GM23338 (cell line): ENCODE data around the gene KRT1. TPM values are rescaled to one million over a fixed set of nuclear protein-coding genes. Genes with fewer than 3 reads are reported as not detected.

Experiments used
- ATAC-seq: fragments of 200-7000 bp; cut with Tn5 transposase; 3 replicates; pipeline ENCODE4 v1.9.1; 2020
- DNase-seq: peaks from one replicate; pipeline ENCODE4 v3.0.0-alpha.2; 2015; ENCODE audit warnings: low spot score
- H2AFZ ChIP-seq: fragments of 200-600 bp; sonication (generic); 2 replicates; pipeline ENCODE4 v1.8.0; 2016; ENCODE audit warnings: antibody characterized with exemption, mild to moderate bottlenecking, moderate library complexity
- H3F3A ChIP-seq: fragments of 200-600 bp; sonication (generic); replicated peaks from 2 replicates; pipeline ENCODE4 v1.8.0; 2017; ENCODE audit warnings: antibody characterized with exemption, mixed run types, low read depth
- H3K27ac ChIP-seq: fragments of 200-600 bp; sonication (generic); 2 replicates; pipeline ENCODE4 v1.6.1; 2016; ENCODE audit warnings: low read depth
- H3K27me3 ChIP-seq: fragments of 200-600 bp; sonication (generic); 2 replicates; pipeline ENCODE4 v1.8.0; 2016; ENCODE audit warnings: mild to moderate bottlenecking, mixed run types, moderate library complexity; ENCODE audit not compliant: insufficient read depth
- H3K36me3 ChIP-seq: fragments of 200-600 bp; sonication (generic); 2 replicates; pipeline ENCODE4 v1.8.0; 2016; ENCODE audit warnings: mild to moderate bottlenecking; ENCODE audit not compliant: insufficient read depth
- H3K4me1 ChIP-seq: fragments of 200-600 bp; sonication (generic); 2 replicates; pipeline ENCODE4 v1.8.0; 2016; ENCODE audit warnings: mild to moderate bottlenecking, moderate library complexity; ENCODE audit not compliant: insufficient read depth
- H3K4me2 ChIP-seq: fragments of 200-600 bp; sonication (generic); 2 replicates; pipeline ENCODE4 v1.7.1; 2017; ENCODE audit warnings: mixed run types
- H3K4me3 ChIP-seq: fragments of 200-600 bp; sonication (generic); 2 replicates; pipeline ENCODE4 v1.6.1; 2016; ENCODE audit warnings: mixed run types
- H3K79me2 ChIP-seq: fragments of 200-600 bp; sonication (generic); replicated peaks from 2 replicates; pipeline ENCODE4 v1.8.0; 2017; ENCODE audit warnings: mild to moderate bottlenecking; ENCODE audit not compliant: insufficient read depth
- H3K9me2 ChIP-seq: fragments of 200-600 bp; sonication (generic); 2 replicates; pipeline ENCODE4 v1.8.0; 2017; ENCODE audit not compliant: insufficient read depth
- H4K20me1 ChIP-seq: fragments of 200-600 bp; sonication (generic); replicated peaks from 2 replicates; pipeline ENCODE4 v1.8.0; 2017; ENCODE audit warnings: mild to moderate bottlenecking; ENCODE audit not compliant: insufficient read depth
- H3K27ac Mint-ChIP-seq: 2 replicates; pipeline ENCODE4 v1.8.0; 2020; ENCODE audit warnings: inconsistent platforms, mild to moderate bottlenecking, moderate library complexity, mixed read lengths
- H3K27me3 Mint-ChIP-seq: 3 replicates; pipeline ENCODE4 v1.8.0; 2022; ENCODE audit warnings: low read depth, mild to moderate bottlenecking, moderate library complexity, mixed read lengths, inconsistent platforms; ENCODE audit not compliant: insufficient read depth, poor library complexity
- H3K36me3 Mint-ChIP-seq: 3 replicates; pipeline ENCODE4 v1.8.0; 2021; ENCODE audit warnings: low read depth, mild to moderate bottlenecking, inconsistent platforms, moderate library complexity, mixed read lengths
- H3K4me1 Mint-ChIP-seq: 3 replicates; pipeline ENCODE4 v1.8.0; 2020; ENCODE audit warnings: mild to moderate bottlenecking, inconsistent platforms, mixed read lengths
- H3K4me3 Mint-ChIP-seq: 3 replicates; pipeline ENCODE4 v1.8.0; 2021; ENCODE audit warnings: moderate library complexity, mild to moderate bottlenecking, inconsistent platforms, mixed read lengths
- H3K9me3 Mint-ChIP-seq: 3 replicates; pipeline ENCODE4 v1.8.0; 2020; ENCODE audit warnings: moderate library complexity, mild to moderate bottlenecking, inconsistent platforms, mixed read lengths
- CREB1 ChIP-seq: fragments of 250-450 bp; sonication (Bioruptor Pico); IDR thresholded peaks from 2 replicates; pipeline ENCODE4 v1.5.0; 2020; ENCODE audit warnings: low read depth, mild to moderate bottlenecking, moderate library complexity
- EZH2 ChIP-seq: fragments of 200-600 bp; sonication (generic); IDR thresholded peaks from one replicate; pipeline ENCODE4 v1.8.0; 2017; ENCODE audit warnings: antibody characterized with exemption, mild to moderate bottlenecking, low read depth; ENCODE audit not compliant: unreplicated experiment
- EZH2phosphoT487 ChIP-seq: fragments of 200-600 bp; sonication (generic); IDR thresholded peaks from one replicate; pipeline ENCODE4 v1.8.1; 2018; ENCODE audit warnings: antibody characterized with exemption; ENCODE audit not compliant: unreplicated experiment
- JUNB ChIP-seq: IDR thresholded peaks from one replicate; pipeline ENCODE4 v1.6.1; 2016; ENCODE audit warnings: antibody characterized with exemption; ENCODE audit not compliant: unreplicated experiment
- NANOG ChIP-seq: IDR thresholded peaks from 2 replicates; pipeline ENCODE4 v1.6.1; 2016; ENCODE audit warnings: antibody characterized with exemption, borderline replicate concordance
- POLR2AphosphoS5 ChIP-seq: IDR thresholded peaks from 2 replicates; pipeline ENCODE4 v1.6.1; 2016; ENCODE audit warnings: antibody characterized with exemption, low read depth
- STAT1 ChIP-seq: IDR thresholded peaks from one replicate; pipeline ENCODE4 v1.6.1; 2016; ENCODE audit warnings: antibody characterized with exemption; ENCODE audit not compliant: unreplicated experiment
- ZNF114 ChIP-seq: fragments of 250-450 bp; sonication (Bioruptor Pico); IDR thresholded peaks from 2 replicates; pipeline ENCODE4 v1.5.0; 2020; ENCODE audit warnings: mild to moderate bottlenecking, moderate library complexity
- ZNF331 ChIP-seq: fragments of 250-450 bp; sonication (Bioruptor Pico); IDR thresholded peaks from 2 replicates; pipeline ENCODE4 v1.5.0; 2020; ENCODE audit warnings: low read depth, mild to moderate bottlenecking, moderate library complexity
- polyA plus RNA-seq: library from polyadenylated mRNA; unstranded; fragments of >200 nt; fragmentation: Nextera tagmentation; extraction: Ambion mirVana; gene quantifications from 2 replicates; pipeline ENCODE4 v1.2.1, GENCODE V29; 2016
- total RNA-seq: library from RNA; depleted of rRNA; stranded (reverse); fragments of >200 nt; shearing (Covaris generic); gene quantifications from 2 replicates; pipeline ENCODE4 v1.2.3, GENCODE V29; 2014
- TF ChIP-seq, protein P1 (sequence below): fragments of 250-450 bp; sonication (Bioruptor Pico); IDR thresholded peaks from 2 replicates; pipeline ENCODE4 v1.5.0; 2020; ENCODE audit warnings: mild to moderate bottlenecking, moderate library complexity
- TF ChIP-seq, protein P2 (sequence below): IDR thresholded peaks from one replicate; pipeline ENCODE4 v1.6.1; 2018; ENCODE audit warnings: antibody characterized with exemption; ENCODE audit not compliant: unreplicated experiment
- TF ChIP-seq, protein P3 (sequence below), 2 experiments: fragments of 200-600 bp in 1 of 2; sonication (generic) in 1 of 2; conservative IDR thresholded peaks; 2 replicates each; pipeline versions ENCODE4 v1.5.1 to v1.6.1; 2016 to 2017; ENCODE audit warnings: antibody characterized with exemption in 2 of 2, low read depth in 2 of 2, mild to moderate bottlenecking in 2 of 2, moderate library complexity in 1 of 2
- TF ChIP-seq, protein P4 (sequence below): IDR thresholded peaks from 2 replicates; pipeline ENCODE4 v1.6.1; 2016; ENCODE audit warnings: antibody characterized with exemption

Gene KRT1
- total and polyA plus RNA-seq, 2 experiments from 2014 or later: not detected

DNA sequence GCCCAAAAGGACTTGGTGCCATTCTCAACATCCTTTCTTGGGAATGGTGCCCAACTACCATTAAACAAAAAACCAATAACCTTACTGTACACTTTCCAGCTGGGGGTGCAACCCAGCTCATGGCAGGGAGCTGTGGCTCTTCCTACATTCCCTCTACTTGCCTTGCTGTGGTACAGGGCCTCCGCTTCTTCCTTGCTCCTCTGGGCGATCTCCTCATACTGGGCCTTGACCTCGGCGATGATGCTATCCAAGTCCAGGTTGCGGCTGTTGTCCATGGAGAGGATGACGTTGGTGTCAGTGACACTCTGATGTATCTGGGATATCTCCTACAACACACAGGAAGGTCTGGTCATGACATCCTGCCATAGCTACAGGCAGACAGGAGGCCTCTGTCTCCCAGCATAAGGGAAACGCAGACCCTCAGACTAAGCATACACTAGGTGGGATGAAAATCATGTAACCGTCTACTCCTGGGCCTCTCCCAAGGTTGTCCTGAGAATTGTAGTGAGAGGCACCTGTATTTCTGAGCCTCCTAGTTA, 32.1 kb downstream of the KRT1 start:
- Histone ChIP-seq H2AFZ (no peak overlapping the region), H3F3A (no peaks in the 10 kb centered on the region), H3K27me3 (no peaks in the 10 kb centered on the region), H3K79me2 (no peaks in the 10 kb centered on the region), H3K36me3 (no peaks in the 10 kb centered on the region), H3K9me2 (0 out of 2 replicates have a peak, but pooled peaks cover 4% of the 10 kb centered on the region), H3K4me2 (no peak overlapping the region), H3K27ac (no peak overlapping the region), H3K4me1 (no peaks in the 10 kb centered on the region), H3K4me3 (no peak overlapping the region), H4K20me1 (no peaks in the 10 kb centered on the region)
- ATAC-seq (no peak), DNase-seq (no peak)
- H3K9me3 Mint-ChIP-seq: peaks cover 10% of the 10 kb centered on the region; the same call in 2 of the 3 replicates
- H3K27ac Mint-ChIP-seq: no peak overlapping the region
- TF ChIP-seq STAT1 (no peak), ZNF114 (CRISPR knock-in tag) (no peak), POLR2AphosphoS5 (no peak), JUNB (no peak), ZNF331 (no peak), EZH2phosphoT487 (no peak), NANOG (no peak), EZH2 (no peak), CREB1 (CRISPR knock-in tag) (no peak)
- TF ChIP-seq, protein P1, sequence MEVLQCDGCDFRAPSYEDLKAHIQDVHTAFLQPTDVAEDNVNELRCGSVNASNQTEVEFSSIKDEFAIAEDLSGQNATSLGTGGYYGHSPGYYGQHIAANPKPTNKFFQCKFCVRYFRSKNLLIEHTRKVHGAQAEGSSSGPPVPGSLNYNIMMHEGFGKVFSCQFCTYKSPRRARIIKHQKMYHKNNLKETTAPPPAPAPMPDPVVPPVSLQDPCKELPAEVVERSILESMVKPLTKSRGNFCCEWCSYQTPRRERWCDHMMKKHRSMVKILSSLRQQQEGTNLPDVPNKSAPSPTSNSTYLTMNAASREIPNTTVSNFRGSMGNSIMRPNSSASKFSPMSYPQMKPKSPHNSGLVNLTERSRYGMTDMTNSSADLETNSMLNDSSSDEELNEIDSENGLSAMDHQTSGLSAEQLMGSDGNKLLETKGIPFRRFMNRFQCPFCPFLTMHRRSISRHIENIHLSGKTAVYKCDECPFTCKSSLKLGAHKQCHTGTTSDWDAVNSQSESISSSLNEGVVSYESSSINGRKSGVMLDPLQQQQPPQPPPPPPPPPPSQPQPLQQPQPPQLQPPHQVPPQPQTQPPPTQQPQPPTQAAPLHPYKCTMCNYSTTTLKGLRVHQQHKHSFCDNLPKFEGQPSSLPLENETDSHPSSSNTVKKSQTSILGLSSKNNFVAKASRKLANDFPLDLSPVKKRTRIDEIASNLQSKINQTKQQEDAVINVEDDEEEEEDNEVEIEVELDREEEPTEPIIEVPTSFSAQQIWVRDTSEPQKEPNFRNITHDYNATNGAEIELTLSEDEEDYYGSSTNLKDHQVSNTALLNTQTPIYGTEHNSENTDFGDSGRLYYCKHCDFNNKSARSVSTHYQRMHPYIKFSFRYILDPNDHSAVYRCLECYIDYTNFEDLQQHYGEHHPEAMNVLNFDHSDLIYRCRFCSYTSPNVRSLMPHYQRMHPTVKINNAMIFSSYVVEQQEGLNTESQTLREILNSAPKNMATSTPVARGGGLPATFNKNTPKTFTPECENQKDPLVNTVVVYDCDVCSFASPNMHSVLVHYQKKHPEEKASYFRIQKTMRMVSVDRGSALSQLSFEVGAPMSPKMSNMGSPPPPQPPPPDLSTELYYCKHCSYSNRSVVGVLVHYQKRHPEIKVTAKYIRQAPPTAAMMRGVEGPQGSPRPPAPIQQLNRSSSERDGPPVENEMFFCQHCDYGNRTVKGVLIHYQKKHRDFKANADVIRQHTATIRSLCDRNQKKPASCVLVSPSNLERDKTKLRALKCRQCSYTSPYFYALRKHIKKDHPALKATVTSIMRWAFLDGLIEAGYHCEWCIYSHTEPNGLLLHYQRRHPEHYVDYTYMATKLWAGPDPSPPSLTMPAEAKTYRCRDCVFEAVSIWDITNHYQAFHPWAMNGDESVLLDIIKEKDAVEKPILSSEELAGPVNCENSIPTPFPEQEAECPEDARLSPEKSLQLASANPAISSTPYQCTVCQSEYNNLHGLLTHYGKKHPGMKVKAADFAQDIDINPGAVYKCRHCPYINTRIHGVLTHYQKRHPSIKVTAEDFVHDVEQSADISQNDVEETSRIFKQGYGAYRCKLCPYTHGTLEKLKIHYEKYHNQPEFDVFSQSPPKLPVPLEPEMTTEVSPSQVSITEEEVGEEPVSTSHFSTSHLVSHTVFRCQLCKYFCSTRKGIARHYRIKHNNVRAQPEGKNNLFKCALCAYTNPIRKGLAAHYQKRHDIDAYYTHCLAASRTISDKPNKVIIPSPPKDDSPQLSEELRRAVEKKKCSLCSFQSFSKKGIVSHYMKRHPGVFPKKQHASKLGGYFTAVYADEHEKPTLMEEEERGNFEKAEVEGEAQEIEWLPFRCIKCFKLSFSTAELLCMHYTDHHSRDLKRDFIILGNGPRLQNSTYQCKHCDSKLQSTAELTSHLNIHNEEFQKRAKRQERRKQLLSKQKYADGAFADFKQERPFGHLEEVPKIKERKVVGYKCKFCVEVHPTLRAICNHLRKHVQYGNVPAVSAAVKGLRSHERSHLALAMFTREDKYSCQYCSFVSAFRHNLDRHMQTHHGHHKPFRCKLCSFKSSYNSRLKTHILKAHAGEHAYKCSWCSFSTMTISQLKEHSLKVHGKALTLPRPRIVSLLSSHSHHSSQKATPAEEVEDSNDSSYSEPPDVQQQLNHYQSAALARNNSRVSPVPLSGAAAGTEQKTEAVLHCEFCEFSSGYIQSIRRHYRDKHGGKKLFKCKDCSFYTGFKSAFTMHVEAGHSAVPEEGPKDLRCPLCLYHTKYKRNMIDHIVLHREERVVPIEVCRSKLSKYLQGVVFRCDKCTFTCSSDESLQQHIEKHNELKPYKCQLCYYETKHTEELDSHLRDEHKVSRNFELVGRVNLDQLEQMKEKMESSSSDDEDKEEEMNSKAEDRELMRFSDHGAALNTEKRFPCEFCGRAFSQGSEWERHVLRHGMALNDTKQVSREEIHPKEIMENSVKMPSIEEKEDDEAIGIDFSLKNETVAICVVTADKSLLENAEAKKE (CRISPR knock-in tag): no peak
- TF ChIP-seq, protein P2, sequence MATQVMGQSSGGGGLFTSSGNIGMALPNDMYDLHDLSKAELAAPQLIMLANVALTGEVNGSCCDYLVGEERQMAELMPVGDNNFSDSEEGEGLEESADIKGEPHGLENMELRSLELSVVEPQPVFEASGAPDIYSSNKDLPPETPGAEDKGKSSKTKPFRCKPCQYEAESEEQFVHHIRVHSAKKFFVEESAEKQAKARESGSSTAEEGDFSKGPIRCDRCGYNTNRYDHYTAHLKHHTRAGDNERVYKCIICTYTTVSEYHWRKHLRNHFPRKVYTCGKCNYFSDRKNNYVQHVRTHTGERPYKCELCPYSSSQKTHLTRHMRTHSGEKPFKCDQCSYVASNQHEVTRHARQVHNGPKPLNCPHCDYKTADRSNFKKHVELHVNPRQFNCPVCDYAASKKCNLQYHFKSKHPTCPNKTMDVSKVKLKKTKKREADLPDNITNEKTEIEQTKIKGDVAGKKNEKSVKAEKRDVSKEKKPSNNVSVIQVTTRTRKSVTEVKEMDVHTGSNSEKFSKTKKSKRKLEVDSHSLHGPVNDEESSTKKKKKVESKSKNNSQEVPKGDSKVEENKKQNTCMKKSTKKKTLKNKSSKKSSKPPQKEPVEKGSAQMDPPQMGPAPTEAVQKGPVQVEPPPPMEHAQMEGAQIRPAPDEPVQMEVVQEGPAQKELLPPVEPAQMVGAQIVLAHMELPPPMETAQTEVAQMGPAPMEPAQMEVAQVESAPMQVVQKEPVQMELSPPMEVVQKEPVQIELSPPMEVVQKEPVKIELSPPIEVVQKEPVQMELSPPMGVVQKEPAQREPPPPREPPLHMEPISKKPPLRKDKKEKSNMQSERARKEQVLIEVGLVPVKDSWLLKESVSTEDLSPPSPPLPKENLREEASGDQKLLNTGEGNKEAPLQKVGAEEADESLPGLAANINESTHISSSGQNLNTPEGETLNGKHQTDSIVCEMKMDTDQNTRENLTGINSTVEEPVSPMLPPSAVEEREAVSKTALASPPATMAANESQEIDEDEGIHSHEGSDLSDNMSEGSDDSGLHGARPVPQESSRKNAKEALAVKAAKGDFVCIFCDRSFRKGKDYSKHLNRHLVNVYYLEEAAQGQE: no peak
- TF ChIP-seq, protein P3, sequence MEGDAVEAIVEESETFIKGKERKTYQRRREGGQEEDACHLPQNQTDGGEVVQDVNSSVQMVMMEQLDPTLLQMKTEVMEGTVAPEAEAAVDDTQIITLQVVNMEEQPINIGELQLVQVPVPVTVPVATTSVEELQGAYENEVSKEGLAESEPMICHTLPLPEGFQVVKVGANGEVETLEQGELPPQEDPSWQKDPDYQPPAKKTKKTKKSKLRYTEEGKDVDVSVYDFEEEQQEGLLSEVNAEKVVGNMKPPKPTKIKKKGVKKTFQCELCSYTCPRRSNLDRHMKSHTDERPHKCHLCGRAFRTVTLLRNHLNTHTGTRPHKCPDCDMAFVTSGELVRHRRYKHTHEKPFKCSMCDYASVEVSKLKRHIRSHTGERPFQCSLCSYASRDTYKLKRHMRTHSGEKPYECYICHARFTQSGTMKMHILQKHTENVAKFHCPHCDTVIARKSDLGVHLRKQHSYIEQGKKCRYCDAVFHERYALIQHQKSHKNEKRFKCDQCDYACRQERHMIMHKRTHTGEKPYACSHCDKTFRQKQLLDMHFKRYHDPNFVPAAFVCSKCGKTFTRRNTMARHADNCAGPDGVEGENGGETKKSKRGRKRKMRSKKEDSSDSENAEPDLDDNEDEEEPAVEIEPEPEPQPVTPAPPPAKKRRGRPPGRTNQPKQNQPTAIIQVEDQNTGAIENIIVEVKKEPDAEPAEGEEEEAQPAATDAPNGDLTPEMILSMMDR (conservative IDR thresholded peaks at IDR 0.05; ENCODE audit: low read depth in 2 of 2): no peak
- TF ChIP-seq, protein P4, sequence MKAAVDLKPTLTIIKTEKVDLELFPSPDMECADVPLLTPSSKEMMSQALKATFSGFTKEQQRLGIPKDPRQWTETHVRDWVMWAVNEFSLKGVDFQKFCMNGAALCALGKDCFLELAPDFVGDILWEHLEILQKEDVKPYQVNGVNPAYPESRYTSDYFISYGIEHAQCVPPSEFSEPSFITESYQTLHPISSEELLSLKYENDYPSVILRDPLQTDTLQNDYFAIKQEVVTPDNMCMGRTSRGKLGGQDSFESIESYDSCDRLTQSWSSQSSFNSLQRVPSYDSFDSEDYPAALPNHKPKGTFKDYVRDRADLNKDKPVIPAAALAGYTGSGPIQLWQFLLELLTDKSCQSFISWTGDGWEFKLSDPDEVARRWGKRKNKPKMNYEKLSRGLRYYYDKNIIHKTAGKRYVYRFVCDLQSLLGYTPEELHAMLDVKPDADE: no peak
- no peaks in the 10 kb centered on the region for H3K36me3 Mint-ChIP-seq
- no peak overlapping the region for H3K4me3 Mint-ChIP-seq
- no peaks in the 10 kb centered on the region for H3K4me1 Mint-ChIP-seq
- H3K27me3 Mint-ChIP-seq: peaks cover 9% of the 10 kb centered on the region
